ENCODE data around the gene ITGA3.
A peak's percentile ranks its signal among the peaks of the same experiment; 100 is the strongest.
"Not testable (repeated sequence)": the region's sequence is repeated elsewhere in the genome, so short reads cannot be mapped to it uniquely, and the experiment has no call there.

Gene ITGA3

DNA sequence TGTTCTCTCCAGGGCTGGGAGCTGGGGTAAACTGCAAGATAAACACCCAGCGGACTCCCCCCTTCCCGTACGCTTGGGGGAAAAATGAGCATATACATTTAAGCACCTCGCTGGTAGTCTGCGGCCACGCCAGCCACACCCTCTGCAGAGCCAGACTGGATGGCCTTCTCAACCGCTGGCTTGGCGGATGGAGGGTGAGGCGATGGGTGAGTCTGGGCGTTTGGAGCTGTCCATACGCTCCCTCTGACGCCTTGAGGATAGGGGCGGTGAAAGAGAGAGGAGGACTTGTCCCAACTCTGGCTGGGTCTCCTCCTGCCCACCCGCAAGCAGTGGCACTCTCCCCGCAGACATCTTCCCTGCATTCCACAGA is 1.0 kb downstream of the ITGA3 start:
- peak; percentile 55 for DNase-seq (ENCODE audit: low read depth)
- peak overlapping the region; percentile 78 for H3K4me3 ChIP-seq (ENCODE audit: low read depth, low read length)
- TF ChIP-seq, protein P1, sequence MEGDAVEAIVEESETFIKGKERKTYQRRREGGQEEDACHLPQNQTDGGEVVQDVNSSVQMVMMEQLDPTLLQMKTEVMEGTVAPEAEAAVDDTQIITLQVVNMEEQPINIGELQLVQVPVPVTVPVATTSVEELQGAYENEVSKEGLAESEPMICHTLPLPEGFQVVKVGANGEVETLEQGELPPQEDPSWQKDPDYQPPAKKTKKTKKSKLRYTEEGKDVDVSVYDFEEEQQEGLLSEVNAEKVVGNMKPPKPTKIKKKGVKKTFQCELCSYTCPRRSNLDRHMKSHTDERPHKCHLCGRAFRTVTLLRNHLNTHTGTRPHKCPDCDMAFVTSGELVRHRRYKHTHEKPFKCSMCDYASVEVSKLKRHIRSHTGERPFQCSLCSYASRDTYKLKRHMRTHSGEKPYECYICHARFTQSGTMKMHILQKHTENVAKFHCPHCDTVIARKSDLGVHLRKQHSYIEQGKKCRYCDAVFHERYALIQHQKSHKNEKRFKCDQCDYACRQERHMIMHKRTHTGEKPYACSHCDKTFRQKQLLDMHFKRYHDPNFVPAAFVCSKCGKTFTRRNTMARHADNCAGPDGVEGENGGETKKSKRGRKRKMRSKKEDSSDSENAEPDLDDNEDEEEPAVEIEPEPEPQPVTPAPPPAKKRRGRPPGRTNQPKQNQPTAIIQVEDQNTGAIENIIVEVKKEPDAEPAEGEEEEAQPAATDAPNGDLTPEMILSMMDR (conservative IDR thresholded peaks at IDR 0.05; ENCODE audit: low read depth, low read length) = no peak

DNA sequence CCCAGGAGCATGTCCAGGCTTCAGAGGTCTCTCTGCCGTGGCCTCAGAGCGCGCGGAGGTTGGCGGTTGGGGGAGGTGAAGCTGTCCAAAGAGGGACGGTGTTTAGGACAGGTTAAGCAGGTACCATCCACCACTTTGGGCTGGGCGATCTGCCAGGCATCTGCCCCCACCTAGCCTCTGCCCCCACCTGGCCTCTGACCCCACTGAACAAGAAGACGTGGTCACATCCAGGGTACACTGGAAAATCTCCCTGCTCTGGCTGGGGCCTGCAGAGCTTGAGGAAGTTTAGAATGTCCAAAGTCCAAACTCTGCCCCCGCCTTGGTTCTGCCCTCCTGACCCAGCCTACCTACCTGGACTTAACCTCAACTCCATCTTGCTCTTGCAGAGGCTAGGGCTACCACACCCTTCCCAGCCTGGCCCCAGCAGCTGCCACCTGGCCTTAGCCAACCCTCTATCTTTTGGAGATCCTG is 1.6 kb downstream of the ITGA3 start:
- TF ChIP-seq, protein P1 (conservative IDR thresholded peaks at IDR 0.05; ENCODE audit: low read depth, low read length) = no peak
- no peak for DNase-seq (ENCODE audit: low read depth)
- peak overlapping the region; percentile 78 for H3K4me3 ChIP-seq (ENCODE audit: low read depth, low read length)

DNA sequence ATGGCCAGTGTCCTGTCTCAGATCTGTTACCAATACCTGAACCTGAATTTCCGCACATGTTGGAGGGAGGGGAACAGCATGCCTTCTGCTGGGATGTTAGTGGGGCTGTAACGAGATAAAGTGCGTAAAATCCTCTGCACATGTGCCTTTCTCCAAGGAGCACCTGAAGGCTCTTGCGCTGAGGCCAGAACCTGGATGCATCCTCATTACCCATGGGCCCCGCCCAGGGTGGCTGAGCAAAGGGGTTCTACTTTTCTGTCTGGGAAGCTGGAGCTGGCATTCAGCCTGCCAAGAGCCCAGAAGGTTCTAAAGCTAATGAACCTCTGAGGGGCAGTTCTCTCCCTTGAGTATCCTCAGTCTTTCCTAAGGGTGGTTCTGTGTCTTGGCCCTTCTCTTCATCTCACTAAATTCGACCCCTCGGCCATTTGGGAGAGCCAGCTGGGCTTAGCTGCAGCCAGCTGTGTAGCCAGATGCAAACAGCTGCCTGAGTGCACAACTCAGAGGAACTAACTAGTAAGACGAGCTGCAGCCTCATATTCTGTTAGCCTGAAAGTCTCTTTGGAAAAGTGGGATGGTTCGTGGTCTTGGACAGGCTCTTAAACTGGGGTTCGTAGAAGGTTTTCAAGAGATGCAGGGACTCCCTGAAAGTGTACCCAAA is 2.5 kb downstream of the ITGA3 start:
- H3K4me3 ChIP-seq (ENCODE audit: low read depth, low read length) = peak overlapping the region; percentile 4
- no peak for DNase-seq (ENCODE audit: low read depth)
- TF ChIP-seq, protein P1 (conservative IDR thresholded peaks at IDR 0.05; ENCODE audit: low read depth, low read length) = no peak

DNA sequence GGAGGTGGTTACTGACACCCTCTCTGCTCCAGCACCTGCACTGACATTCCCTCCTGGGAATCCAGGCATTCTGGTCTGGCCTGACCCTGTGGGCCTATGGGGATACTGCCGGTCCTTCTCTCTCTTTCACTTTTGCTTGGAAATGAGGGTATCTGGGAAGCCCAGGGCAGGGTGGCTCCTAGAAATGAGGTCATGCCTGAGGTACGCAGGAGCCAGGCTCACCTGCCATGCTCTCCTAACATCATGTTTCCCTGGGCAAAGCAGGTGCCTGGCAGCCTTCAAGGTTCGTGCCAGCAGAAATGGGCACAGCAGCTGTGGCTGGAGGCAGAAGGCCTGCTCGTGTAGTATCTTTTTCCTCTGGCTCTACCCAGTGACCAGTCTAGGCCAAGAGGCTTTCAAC is 3.3 kb downstream of the ITGA3 start:
- TF ChIP-seq, protein P1 (conservative IDR thresholded peaks at IDR 0.05; ENCODE audit: low read depth, low read length) = no peak
- H3K4me3 ChIP-seq (ENCODE audit: low read depth, low read length) = no peak overlapping the region
- no peak for DNase-seq (ENCODE audit: low read depth)

DNA sequence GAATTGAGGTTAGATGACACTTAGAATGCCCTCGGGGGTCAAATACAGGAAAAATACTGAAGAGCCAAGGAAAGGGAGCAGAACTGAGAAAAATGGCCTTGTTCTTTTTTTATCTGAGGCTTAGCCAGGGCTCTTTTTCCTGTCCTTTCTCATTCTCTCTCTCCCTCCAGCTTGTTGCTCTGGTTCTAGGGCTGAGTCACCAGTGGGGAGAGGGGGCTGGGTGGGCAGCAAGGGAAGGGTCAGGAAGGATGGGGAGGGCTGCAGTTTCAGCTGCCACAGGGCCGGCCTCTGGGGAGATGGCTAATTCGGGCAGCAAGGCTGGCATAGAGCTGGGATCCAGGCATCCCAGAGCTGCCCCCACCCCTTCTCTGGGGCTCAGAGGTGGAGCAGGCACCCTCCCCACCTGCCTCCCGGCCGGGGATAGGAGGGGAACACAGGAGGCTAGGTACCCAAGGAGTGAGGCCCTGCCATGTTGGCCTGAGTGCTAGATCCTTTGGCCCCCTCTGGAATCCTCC is 3.9 kb downstream of the ITGA3 start:
- peak; percentile 57 for DNase-seq (ENCODE audit: low read depth)
- no peak overlapping the region for H3K4me3 ChIP-seq (ENCODE audit: low read depth, low read length)
- TF ChIP-seq, protein P1 (conservative IDR thresholded peaks at IDR 0.05; ENCODE audit: low read depth, low read length) = no peak

DNA sequence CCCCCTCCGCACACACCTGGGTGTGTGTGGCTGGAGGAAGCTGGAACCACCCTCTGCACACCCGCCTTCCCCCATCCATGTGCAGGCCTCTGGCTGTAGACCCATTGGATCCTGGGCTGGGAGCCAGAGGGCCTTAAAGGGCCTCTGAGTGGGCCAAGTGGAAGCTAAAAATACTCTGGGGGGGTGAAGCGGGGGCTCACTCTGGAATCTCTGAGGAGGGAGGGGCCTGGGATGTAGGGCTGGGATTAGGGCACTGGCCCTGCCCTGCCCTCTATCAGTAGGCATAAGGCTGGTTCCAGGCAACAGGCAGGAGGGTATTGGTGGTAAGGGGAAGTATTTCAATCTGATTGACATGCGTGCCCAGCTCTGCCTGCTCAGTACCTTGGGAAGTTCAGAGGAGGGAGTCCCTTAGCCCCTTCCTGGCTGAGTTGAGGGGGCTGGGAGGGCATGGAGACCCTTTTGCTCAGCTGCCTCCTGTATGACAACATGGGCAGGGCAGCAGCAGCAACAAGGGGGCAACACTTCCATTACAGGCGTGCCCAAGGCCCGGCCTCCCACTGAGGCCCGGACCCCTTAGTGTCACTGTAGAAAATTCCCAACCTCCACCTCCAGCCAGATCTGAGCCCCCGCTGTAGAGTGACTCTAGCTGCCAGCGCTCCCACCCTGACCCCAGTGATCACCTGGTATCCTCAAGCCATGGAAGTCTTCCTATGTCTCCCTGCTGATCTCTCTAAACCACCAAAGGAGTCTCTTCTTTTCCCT is 5.2 kb downstream of the ITGA3 start:
- TF ChIP-seq, protein P1 (conservative IDR thresholded peaks at IDR 0.05; ENCODE audit: low read depth, low read length) = no peak
- DNase-seq (ENCODE audit: low read depth) = peak; percentile 62
- no peak overlapping the region for H3K4me3 ChIP-seq (ENCODE audit: low read depth, low read length)

DNA sequence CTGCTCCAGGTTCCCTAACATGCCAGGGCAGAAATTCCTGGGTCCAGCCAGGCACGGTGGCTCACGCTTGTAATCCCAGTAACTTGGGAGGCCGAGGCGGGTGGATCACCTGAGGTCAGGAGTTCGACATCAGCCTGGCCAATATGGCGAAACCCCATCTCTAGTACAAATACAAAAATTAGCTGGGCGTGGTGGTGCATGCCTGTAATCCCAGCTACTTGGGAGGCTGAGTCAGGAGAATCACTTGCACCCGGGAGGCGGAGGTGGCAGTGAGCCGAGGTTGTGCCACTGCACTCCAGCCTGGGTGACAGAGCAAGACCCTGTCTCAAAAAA is 5.8 kb downstream of the ITGA3 start:
- H3K4me3 ChIP-seq (ENCODE audit: low read depth, low read length); DNase-seq (ENCODE audit: low read depth): not testable (repeated sequence)
